ENCODE measurements around the gene NBAS.

The NBAS gene

GRCh38 chr2:15435474-15435873 lies 125.7 kb downstream of the NBAS start:
- Histone ChIP-seq H3K27ac (ENCODE audit: low read depth, low read length) (no peak overlapping the region), H3K4me3 (ENCODE audit: insufficient read depth, low read length, poor library complexity, severe bottlenecking) (no peak overlapping the region), H3K4me2 (ENCODE audit: low read depth, low read length, poor library complexity, severe bottlenecking) (no peak overlapping the region), H3K27me3 (ENCODE audit: low read length) (no peaks in the 10 kb centered on the region), H2AFZ (ENCODE audit: low read depth, low read length, severe bottlenecking) (no peak overlapping the region), H4K20me1 (ENCODE audit: low read depth, low read length) (no peaks in the 10 kb centered on the region), H3K36me3 (ENCODE audit: low read length) (no peaks in the 10 kb centered on the region), H3K79me2 (ENCODE audit: insufficient read depth, low read length) (no peaks in the 10 kb centered on the region), H3F3A (ENCODE audit: insufficient read depth) (no peaks in the 10 kb centered on the region), H3K9me2 (replicated peaks; ENCODE audit: insufficient read depth, low read length) (no peaks in the 10 kb centered on the region), H3K9ac (ENCODE audit: low read length) (no peak overlapping the region), H3K9me3 (ENCODE audit: insufficient read depth, low read length) (no peaks in the 10 kb centered on the region)
- TF ChIP-seq EZH2phosphoT487 (conservative IDR thresholded peaks at IDR 0.05; ENCODE audit: low read length) (no peak), CTCF (IDR thresholded peaks at IDR 0.05; ENCODE audit: insufficient read depth, low read length, poor library complexity, severe bottlenecking) (no peak)

DNA sequence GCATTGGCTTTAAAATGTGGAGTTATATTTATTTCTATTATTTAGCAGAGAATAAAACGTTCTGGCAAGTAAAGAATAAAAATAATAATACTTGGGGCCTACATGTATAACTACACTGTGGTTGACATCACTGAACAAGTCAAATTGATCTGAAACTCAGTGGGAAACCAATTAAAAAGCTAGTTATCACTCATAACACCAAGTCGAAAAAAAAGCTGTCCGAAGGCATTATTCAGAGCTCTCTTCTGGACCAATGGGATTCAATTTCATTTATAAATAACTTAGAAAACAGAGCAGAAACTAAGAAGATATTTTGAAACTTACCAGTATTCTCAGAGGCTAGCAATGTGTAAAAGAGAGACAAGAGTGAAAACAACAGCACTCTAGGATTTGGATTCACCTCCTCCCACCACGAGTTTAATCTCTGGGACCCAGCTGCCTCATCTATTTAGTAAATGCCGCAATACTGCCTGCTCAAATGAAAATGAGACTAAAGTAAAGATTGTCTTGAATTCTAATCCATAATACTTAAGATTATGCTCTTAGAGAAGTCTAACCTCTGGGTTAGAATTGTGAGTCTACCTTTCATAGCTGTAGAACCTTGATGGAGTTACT lies 128.4 kb downstream of the NBAS start:
- Histone ChIP-seq H3K36me3 (ENCODE audit: low read length) (no peaks in the 10 kb centered on the region), H3K4me2 (ENCODE audit: low read depth, low read length, poor library complexity, severe bottlenecking) (no peak overlapping the region), H3K9ac (ENCODE audit: low read length) (no peak overlapping the region), H3K27ac (ENCODE audit: low read depth, low read length) (no peak overlapping the region), H3F3A (ENCODE audit: insufficient read depth) (no peaks in the 10 kb centered on the region), H4K20me1 (ENCODE audit: low read depth, low read length) (no peaks in the 10 kb centered on the region), H3K79me2 (ENCODE audit: insufficient read depth, low read length) (no peaks in the 10 kb centered on the region), H3K9me2 (replicated peaks; ENCODE audit: insufficient read depth, low read length) (no peaks in the 10 kb centered on the region), H3K9me3 (ENCODE audit: insufficient read depth, low read length) (no peaks in the 10 kb centered on the region), H3K4me3 (ENCODE audit: insufficient read depth, low read length, poor library complexity, severe bottlenecking) (no peak overlapping the region), H2AFZ (ENCODE audit: low read depth, low read length, severe bottlenecking) (no peak overlapping the region), H3K27me3 (ENCODE audit: low read length) (no peaks in the 10 kb centered on the region)
- no peak for TF ChIP-seq CTCF (IDR thresholded peaks at IDR 0.05; ENCODE audit: insufficient read depth, low read length, poor library complexity, severe bottlenecking)
- TF ChIP-seq EZH2phosphoT487 (conservative IDR thresholded peaks at IDR 0.05; ENCODE audit: low read length): no peak

DNA sequence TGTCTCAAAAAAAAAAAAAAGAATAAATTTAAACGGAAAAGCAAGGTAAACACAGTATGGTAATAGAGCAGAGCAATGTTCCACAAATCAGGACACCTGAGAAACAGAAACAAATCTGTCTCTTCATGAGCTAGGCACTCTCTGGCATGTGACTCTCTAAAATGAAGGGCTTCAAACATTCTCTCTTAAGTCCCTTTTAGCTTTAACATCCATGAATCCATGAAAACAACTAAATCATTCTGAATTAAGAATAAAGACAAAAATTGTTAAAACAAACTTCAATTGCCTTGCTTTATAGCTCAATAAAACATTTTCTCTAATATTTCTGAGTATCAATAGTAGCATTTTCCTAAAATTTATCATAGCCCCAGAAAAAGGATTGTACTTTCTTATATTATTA lies 132.1 kb downstream of the NBAS start:
- H3K36me3 ChIP-seq (ENCODE audit: low read length): no peaks in the 10 kb centered on the region
- H4K20me1 ChIP-seq (ENCODE audit: low read depth, low read length): no peaks in the 10 kb centered on the region
- H3K27ac ChIP-seq (ENCODE audit: low read depth, low read length): no peak overlapping the region
- no peaks in the 10 kb centered on the region for H3K9me3 ChIP-seq (ENCODE audit: insufficient read depth, low read length)
- H3K9me2 ChIP-seq (replicated peaks; ENCODE audit: insufficient read depth, low read length): no peaks in the 10 kb centered on the region
- TF ChIP-seq CTCF (IDR thresholded peaks at IDR 0.05; ENCODE audit: insufficient read depth, low read length, poor library complexity, severe bottlenecking) (no peak), EZH2phosphoT487 (conservative IDR thresholded peaks at IDR 0.05; ENCODE audit: low read length) (no peak)
- H3K4me2 ChIP-seq (ENCODE audit: low read depth, low read length, poor library complexity, severe bottlenecking): no peak overlapping the region
- H3K9ac ChIP-seq (ENCODE audit: low read length): no peak overlapping the region
- no peak overlapping the region for H3K4me3 ChIP-seq (ENCODE audit: insufficient read depth, low read length, poor library complexity, severe bottlenecking)
- H3K27me3 ChIP-seq (ENCODE audit: low read length): no peaks in the 10 kb centered on the region
- H3K79me2 ChIP-seq (ENCODE audit: insufficient read depth, low read length): no peaks in the 10 kb centered on the region
- no peaks in the 10 kb centered on the region for H3F3A ChIP-seq (ENCODE audit: insufficient read depth)
- H2AFZ ChIP-seq (ENCODE audit: low read depth, low read length, severe bottlenecking): no peak overlapping the region

Data from SU-DHL-6 (cell line).